H9 (cell line): ENCODE results near the gene EBF4. TPM values are rescaled to one million over a fixed set of nuclear protein-coding genes. Genes with fewer than 3 reads are reported as not detected.

Source experiments
- DNase-seq: peaks from one replicate; pipeline ENCODE4 v3.0.0-alpha.2; 2017
- H2AFZ ChIP-seq: one replicate; pipeline ENCODE4 v1.6.1; 2013; ENCODE audit warnings: mild to moderate bottlenecking, low read length, control low read depth, moderate library complexity
- H2AK5ac ChIP-seq: 2 replicates; pipeline ENCODE4 v1.6.1; 2013; ENCODE audit warnings: low read length, control low read depth, mixed read lengths; ENCODE audit not compliant: insufficient read length
- H2BK120ac ChIP-seq: one replicate; pipeline ENCODE4 v1.6.1; 2013; ENCODE audit warnings: low read depth, mild to moderate bottlenecking, low read length, control low read depth, inconsistent platforms; ENCODE audit not compliant: poor library complexity, severe bottlenecking
- H2BK12ac ChIP-seq: 2 replicates; pipeline ENCODE4 v1.6.1; 2013; ENCODE audit warnings: low read length, control low read depth, mixed read lengths, low read depth; ENCODE audit not compliant: insufficient read length
- H2BK15ac ChIP-seq: 2 replicates; pipeline ENCODE4 v1.6.1; 2013; ENCODE audit warnings: low read depth, low read length, control low read depth
- H2BK20ac ChIP-seq: one replicate; pipeline ENCODE4 v1.6.1; 2013; ENCODE audit warnings: low read depth, mild to moderate bottlenecking, low read length, control low read depth, inconsistent platforms; ENCODE audit not compliant: poor library complexity, severe bottlenecking
- H2BK5ac ChIP-seq: 2 replicates; pipeline ENCODE4 v1.6.1; 2013; ENCODE audit warnings: low read length, control low read depth, mixed read lengths; ENCODE audit not compliant: insufficient read length
- H3K14ac ChIP-seq: 2 replicates; pipeline ENCODE4 v1.6.1; 2013; ENCODE audit warnings: low read length, control low read depth; ENCODE audit not compliant: insufficient read depth
- H3K18ac ChIP-seq: 2 replicates; pipeline ENCODE4 v1.6.1; 2013; ENCODE audit warnings: low read depth, mild to moderate bottlenecking, mixed read lengths, low read length, control low read depth; ENCODE audit not compliant: insufficient read length
- H3K23ac ChIP-seq: 2 replicates; pipeline ENCODE4 v1.6.1; 2013; ENCODE audit warnings: low read length, control low read depth, mixed read lengths, low read depth; ENCODE audit not compliant: insufficient read length
- H3K23me2 ChIP-seq: 2 replicates; pipeline ENCODE4 v1.6.1; 2013; ENCODE audit warnings: low read depth, mild to moderate bottlenecking, mixed read lengths, low read length, control low read depth; ENCODE audit not compliant: insufficient read length, poor library complexity, severe bottlenecking
- H3K27ac ChIP-seq: 2 replicates; pipeline ENCODE4 v1.5.1; 2013; ENCODE audit warnings: low read length, control low read depth, mixed read lengths, low read depth; ENCODE audit not compliant: insufficient read length
- H3K27me3 ChIP-seq: 2 replicates; pipeline ENCODE4 v1.6.1; 2013; ENCODE audit warnings: low read length, control low read depth, inconsistent platforms; ENCODE audit not compliant: insufficient read depth
- H3K4ac ChIP-seq: 2 replicates; pipeline ENCODE4 v1.6.1; 2013; ENCODE audit warnings: low read depth, mild to moderate bottlenecking, control low read depth, inconsistent platforms, low read length, moderate library complexity
- H3K4me1 ChIP-seq: 2 replicates; pipeline ENCODE4 v1.6.1; 2013; ENCODE audit warnings: low read length, control low read depth, inconsistent platforms; ENCODE audit not compliant: insufficient read depth
- H3K4me2 ChIP-seq: 2 replicates; pipeline ENCODE4 v1.6.1; 2013; ENCODE audit warnings: low read length, control low read depth, mixed read lengths; ENCODE audit not compliant: insufficient read length, insufficient read depth
- H3K56ac ChIP-seq: 2 replicates; pipeline ENCODE4 v1.6.1; 2013; ENCODE audit warnings: low read depth, mild to moderate bottlenecking, mixed read lengths, low read length, control low read depth; ENCODE audit not compliant: insufficient read length
- H3K79me1 ChIP-seq: 2 replicates; pipeline ENCODE4 v1.6.1; 2013; ENCODE audit warnings: low read depth, mild to moderate bottlenecking, moderate library complexity, low read length, control low read depth, inconsistent platforms; ENCODE audit not compliant: insufficient read depth, poor library complexity, severe bottlenecking
- H3K79me2 ChIP-seq: 2 replicates; pipeline ENCODE4 v1.6.1; 2013; ENCODE audit warnings: low read length, control low read depth, inconsistent platforms; ENCODE audit not compliant: insufficient read depth
- H3K9ac ChIP-seq: 2 replicates; pipeline ENCODE4 v1.6.1; 2013; ENCODE audit warnings: low read length, control low read depth, mixed read lengths; ENCODE audit not compliant: insufficient read length; ENCODE audit errors: extremely low read depth
- H3K9me3 ChIP-seq: one replicate; pipeline ENCODE4 v1.6.1; 2013; ENCODE audit warnings: low read depth, low read length, inconsistent platforms; ENCODE audit not compliant: control insufficient read depth
- H3T11ph ChIP-seq: one replicate; pipeline ENCODE4 v1.6.1; 2013; ENCODE audit warnings: mild to moderate bottlenecking, low read length, control low read depth, inconsistent platforms
- H4K20me1 ChIP-seq: one replicate; pipeline ENCODE4 v1.6.1; 2013; ENCODE audit not compliant: control insufficient read depth, insufficient read length, insufficient read depth
- H4K5ac ChIP-seq: 2 replicates; pipeline ENCODE4 v1.6.1; 2013; ENCODE audit warnings: low read depth, mild to moderate bottlenecking, mixed read lengths, low read length, control low read depth; ENCODE audit not compliant: insufficient read length
- H4K8ac ChIP-seq: replicated peaks from 2 replicates; pipeline ENCODE4 v1.6.1; 2013; ENCODE audit warnings: low read length, control low read depth, mixed read lengths, low read depth; ENCODE audit not compliant: insufficient read length
- H4K91ac ChIP-seq: 2 replicates; pipeline ENCODE4 v1.6.1; 2013; ENCODE audit warnings: low read depth, mild to moderate bottlenecking, moderate library complexity, mixed read lengths, low read length, control low read depth; ENCODE audit not compliant: insufficient read length
- H3K27ac Mint-ChIP-seq, 3 experiments: 2 replicates in 2 of 3; 3 replicates in 1 of 3; pipeline ENCODE4 v1.8.0; 2020 to 2021; ENCODE audit warnings: mixed read lengths in 3 of 3, mild to moderate bottlenecking in 1 of 3, moderate library complexity in 1 of 3
- H3K27me3 Mint-ChIP-seq: 2 replicates; pipeline ENCODE4 v1.8.0; 2021; ENCODE audit warnings: low read depth, mild to moderate bottlenecking, moderate library complexity, mixed read lengths
- H3K36me3 Mint-ChIP-seq, 3 experiments: 2 replicates in 2 of 3; 3 replicates in 1 of 3; pipeline ENCODE4 v1.8.0; 2020 to 2021; ENCODE audit warnings: low read depth in 3 of 3, mixed read lengths in 3 of 3; ENCODE audit not compliant: insufficient read depth in 1 of 3
- H3K4me1 Mint-ChIP-seq, 2 experiments: 2 replicates each; pipeline ENCODE4 v1.8.0; 2020; ENCODE audit warnings: mixed read lengths in 2 of 2
- H3K4me3 Mint-ChIP-seq, 2 experiments: 2 replicates in 1 of 2; 3 replicates in 1 of 2; pipeline ENCODE4 v1.8.0; 2020 to 2021; ENCODE audit warnings: mild to moderate bottlenecking in 2 of 2, mixed read lengths in 2 of 2, moderate library complexity in 1 of 2
- H3K9me3 Mint-ChIP-seq, 2 experiments: 2 replicates in 1 of 2; 3 replicates in 1 of 2; pipeline ENCODE4 v1.8.0; 2020; ENCODE audit warnings: mild to moderate bottlenecking in 2 of 2, mixed read lengths in 2 of 2, moderate library complexity in 1 of 2
- CTCF ChIP-seq: fragments of 200-600 bp; sonication (generic); conservative IDR thresholded peaks from 3 replicates; pipeline ENCODE4 v1.8.0; 2021; ENCODE audit warnings: antibody characterized with exemption, mild to moderate bottlenecking
- WGBS: extraction: QIAGEN DNeasy Blood & Tissue Kit; methylation state at CpG from one replicate; pipeline ENCODE4 v1.1.7; 2013; ENCODE audit warnings: missing lambda C conversion rate, low lambda C conversion rate, mixed read lengths; ENCODE audit not compliant: insufficient read length; ENCODE audit errors: extremely low coverage; 5-methylcytosine and 5-hydroxymethylcytosine counted together
- total RNA-seq: library from RNA; stranded (reverse); gene quantifications from 2 replicates; pipeline ENCODE4 v1.2.1, GENCODE V29; 2021

EBF4 gene
- total RNA-seq, 1 experiment from 2014 or later: 3.9 TPM

GRCh38 chr20:2687514-2687913, 5.1 kb upstream of the EBF4 start:
- Histone ChIP-seq H3K9ac (no peak overlapping the region), H2BK120ac (no peak overlapping the region), H3K56ac (no peak overlapping the region), H3K4me1 (no peaks in the 10 kb centered on the region), H2AK5ac (no peak overlapping the region), H2BK20ac (no peak overlapping the region), H4K20me1 (peaks cover 4% of the 10 kb centered on the region), H2BK15ac (no peak overlapping the region), H3K9me3 (no peaks in the 10 kb centered on the region), H4K5ac (no peak overlapping the region), H3K4ac (no peak overlapping the region), H3K79me2 (no peaks in the 10 kb centered on the region), H3K27ac (no peak overlapping the region), H4K91ac (no peak overlapping the region), H3T11ph (no peak overlapping the region), H3K4me2 (peak overlapping the region; percentile 53), H3K79me1 (no peaks in the 10 kb centered on the region), H3K18ac (no peak overlapping the region), H3K14ac (no peak overlapping the region), H3K27me3 (peaks cover 31% of the 10 kb centered on the region), H3K23me2 (peaks cover 4% of the 10 kb centered on the region), H3K23ac (no peak overlapping the region), H2BK12ac (no peak overlapping the region), H2AFZ (no peak overlapping the region), H4K8ac (no peak overlapping the region), H2BK5ac (no peak overlapping the region)
- Mint-ChIP-seq H3K4me3 (peak overlapping the region in 1 of 2 experiments; percentile 37; a peak in 1 of 5 replicates), H3K4me1 (peaks cover 9 to 19% of the 10 kb centered on the region in 2 experiments), H3K27me3 (peaks cover 93% of the 10 kb centered on the region), H3K9me3 (peaks cover 2 to 3% of the 10 kb centered on the region in 2 experiments; a peak in 4 of 5 replicates), H3K36me3 (peaks cover 0 to 5% (median 0%) of the 10 kb centered on the region in 3 experiments; a peak in 2 of 7 replicates), H3K27ac (no peak overlapping the region)
- no peak for TF ChIP-seq CTCF
- WGBS: no CpG with 5 or more reads among the region's 6 CpGs
- DNase-seq: no peak
